ENCODE measurements around the gene RIN3. TPM values are rescaled to one million over a fixed set of nuclear protein-coding genes. Genes with fewer than 3 reads are reported as not detected.
A peak's percentile ranks its signal among the peaks of the same experiment; 100 is the strongest.
"Not testable (repeated sequence)": the region's sequence is repeated elsewhere in the genome, so short reads cannot be mapped to it uniquely, and the experiment has no call there.

The RIN3 gene
- total RNA-seq, 6 experiments from 2014 or later, result 10.7 to 20.4 (median 18.9) TPM

- WGBS (ENCODE audit: insufficient coverage, low coverage, low lambda C conversion rate, missing lambda C conversion rate), result 37% methylated on average over 5 of the region's 10 CpGs
- peak overlapping the region; percentile 19 to 67 (median 28) for H3K27ac ChIP-seq
- H3K4me3 ChIP-seq, result no peak overlapping the region
- H3K9me3 ChIP-seq, result no peaks in the 10 kb centered on the region
- TF ChIP-seq, protein P1, sequence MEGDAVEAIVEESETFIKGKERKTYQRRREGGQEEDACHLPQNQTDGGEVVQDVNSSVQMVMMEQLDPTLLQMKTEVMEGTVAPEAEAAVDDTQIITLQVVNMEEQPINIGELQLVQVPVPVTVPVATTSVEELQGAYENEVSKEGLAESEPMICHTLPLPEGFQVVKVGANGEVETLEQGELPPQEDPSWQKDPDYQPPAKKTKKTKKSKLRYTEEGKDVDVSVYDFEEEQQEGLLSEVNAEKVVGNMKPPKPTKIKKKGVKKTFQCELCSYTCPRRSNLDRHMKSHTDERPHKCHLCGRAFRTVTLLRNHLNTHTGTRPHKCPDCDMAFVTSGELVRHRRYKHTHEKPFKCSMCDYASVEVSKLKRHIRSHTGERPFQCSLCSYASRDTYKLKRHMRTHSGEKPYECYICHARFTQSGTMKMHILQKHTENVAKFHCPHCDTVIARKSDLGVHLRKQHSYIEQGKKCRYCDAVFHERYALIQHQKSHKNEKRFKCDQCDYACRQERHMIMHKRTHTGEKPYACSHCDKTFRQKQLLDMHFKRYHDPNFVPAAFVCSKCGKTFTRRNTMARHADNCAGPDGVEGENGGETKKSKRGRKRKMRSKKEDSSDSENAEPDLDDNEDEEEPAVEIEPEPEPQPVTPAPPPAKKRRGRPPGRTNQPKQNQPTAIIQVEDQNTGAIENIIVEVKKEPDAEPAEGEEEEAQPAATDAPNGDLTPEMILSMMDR (IDR thresholded peaks at IDR 0.05), result no peak
- no peak for TF ChIP-seq POLR2A (IDR thresholded peaks at IDR 0.05)
- ATAC-seq (peak; percentile 79 to 86 (median 83)), DNase-seq (peak; percentile 75 to 86 (median 84))
- peaks cover 0 to 32% (median 7%) of the 10 kb centered on the region in 4 donors for H3K4me1 ChIP-seq
- no peaks in the 10 kb centered on the region for H3K27me3 ChIP-seq
- H3K36me3 ChIP-seq, result no peaks in the 10 kb centered on the region
- intact Hi-C loops (cut with DNase I), result no loop called here
These were observed 19.0 kb downstream of the RIN3 start for GRCh38 chr14:92532490-92533163.

DNA sequence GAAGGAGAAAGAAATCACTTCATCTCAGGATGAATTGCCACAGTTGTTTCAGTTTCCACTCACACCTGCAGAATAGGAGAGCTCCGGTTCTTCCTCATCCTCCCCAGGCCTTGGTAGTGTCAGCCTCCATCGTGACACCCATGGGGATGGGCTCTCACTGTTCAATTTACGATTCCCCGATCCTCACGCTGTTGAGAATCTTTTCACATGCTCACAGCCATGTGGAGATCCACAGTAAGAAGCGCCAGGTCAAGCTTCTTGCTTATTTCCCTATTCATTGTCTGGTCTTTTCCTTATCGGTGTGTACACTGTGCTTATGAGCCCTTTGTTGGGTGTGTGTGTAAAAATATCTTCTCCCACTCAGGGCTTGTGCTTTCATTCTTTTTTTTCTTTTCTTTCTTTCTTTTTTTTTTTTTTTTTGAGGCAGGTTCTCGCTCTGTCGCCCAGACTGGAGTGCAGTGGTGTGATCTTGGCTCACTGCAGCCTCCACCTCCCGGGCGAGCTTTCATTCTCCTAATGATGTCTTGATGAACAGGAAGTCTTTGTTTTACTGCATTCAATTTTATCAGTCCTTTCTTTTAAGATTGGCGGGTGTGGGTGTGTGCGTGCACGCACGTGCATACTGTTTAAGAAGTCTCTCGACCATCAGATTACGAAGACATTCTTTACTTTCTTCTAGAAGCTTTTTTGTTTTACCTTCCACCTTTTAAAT is 21.5 kb downstream of the RIN3 start:
- 70% methylated on average over 15 of the region's 17 CpGs for WGBS (ENCODE audit: insufficient coverage, low coverage, low lambda C conversion rate, missing lambda C conversion rate)
- peaks cover 0 to 45% (median 20%) of the 10 kb centered on the region in 4 donors for H3K4me1 ChIP-seq
- H3K27me3 ChIP-seq, result no peaks in the 10 kb centered on the region
- H3K27ac ChIP-seq, result no peak overlapping the region
- no peaks in the 10 kb centered on the region for H3K9me3 ChIP-seq
- intact Hi-C loops (cut with DNase I), result no loop called here
- DNase-seq (no peak), ATAC-seq (no peak)
- H3K36me3 ChIP-seq, result no peaks in the 10 kb centered on the region
- TF ChIP-seq, protein P1 (IDR thresholded peaks at IDR 0.05), result no peak
- TF ChIP-seq POLR2A (IDR thresholded peaks at IDR 0.05), result no peak
- no peak overlapping the region for H3K4me3 ChIP-seq

DNA sequence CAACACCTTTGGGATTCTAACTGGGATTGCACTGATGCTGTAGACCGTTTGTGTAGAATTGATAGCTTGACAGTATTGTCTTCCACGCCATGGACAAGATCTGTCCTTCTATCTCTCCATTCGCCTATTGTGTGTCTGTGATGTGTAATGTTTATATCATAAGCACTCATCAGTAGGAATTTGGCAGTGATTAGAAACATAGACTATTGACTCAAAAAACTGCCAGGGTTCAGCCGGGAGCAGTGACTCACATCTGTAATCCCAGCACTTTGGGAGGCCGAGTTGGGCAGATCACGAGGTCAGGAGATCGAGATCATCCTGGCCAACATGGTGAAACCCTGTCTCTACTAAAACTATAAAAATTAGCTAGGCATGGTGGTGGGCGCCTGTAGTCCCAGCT is 22.6 kb downstream of the RIN3 start:
- DNase-seq; H3K4me3 ChIP-seq; intact Hi-C loops (cut with DNase I); H3K9me3 ChIP-seq; H3K36me3 ChIP-seq; H3K27me3 ChIP-seq: not testable (repeated sequence)
- 37% methylated on average over 7 of the region's 8 CpGs for WGBS (ENCODE audit: insufficient coverage, low coverage, low lambda C conversion rate, missing lambda C conversion rate)
- Histone ChIP-seq H3K4me1 (peaks cover 0 to 56% (median 23%) of the 10 kb centered on the region in 4 donors), H3K27ac (peak overlapping the region in 1 of 3 donors; percentile 8)
- peak in 1 of 4 donors; percentile 25 for ATAC-seq

- no peak for TF ChIP-seq POLR2A (IDR thresholded peaks at IDR 0.05)
- TF ChIP-seq, protein P1 (IDR thresholded peaks at IDR 0.05), result no peak
- H3K4me1 ChIP-seq, result peaks cover 0 to 40% (median 16%) of the 10 kb centered on the region in 4 donors
These were observed 24.9 kb downstream of the RIN3 start for GRCh38 chr14:92538412-92538985.

DNA sequence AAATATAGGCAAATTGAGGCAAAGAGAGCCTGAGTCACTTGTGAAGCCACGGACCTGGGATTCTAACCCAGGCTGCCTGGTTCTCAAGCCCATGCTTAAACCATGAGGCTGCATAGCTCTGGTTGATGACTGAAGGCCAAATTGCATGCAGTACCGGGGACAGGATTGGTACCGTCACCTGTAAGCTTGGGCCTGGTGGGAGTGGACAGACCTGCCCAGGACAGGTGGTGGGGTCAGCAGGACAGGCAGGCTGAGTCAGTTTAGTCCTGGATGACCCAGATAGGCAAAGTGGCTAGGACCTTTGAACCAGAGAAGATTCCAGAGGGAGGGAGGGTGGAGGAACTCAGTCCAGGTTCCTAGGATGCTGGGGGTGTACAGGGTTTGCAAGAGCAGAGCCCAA is 25.8 kb downstream of the RIN3 start:
- TF ChIP-seq POLR2A (IDR thresholded peaks at IDR 0.05), result no peak
- TF ChIP-seq, protein P1 (IDR thresholded peaks at IDR 0.05), result no peak
- H3K4me1 ChIP-seq, result peaks cover 0 to 40% (median 16%) of the 10 kb centered on the region in 4 donors
- no peaks in the 10 kb centered on the region for H3K36me3 ChIP-seq
- DNase-seq, result peak; percentile 54 to 84 (median 80)
- no peak overlapping the region for H3K4me3 ChIP-seq
- ATAC-seq, result peak; percentile 68 to 81 (median 75)
- intact Hi-C loops (cut with DNase I), result no loop called here
- no peaks in the 10 kb centered on the region for H3K9me3 ChIP-seq
- no peaks in the 10 kb centered on the region for H3K27me3 ChIP-seq
- H3K27ac ChIP-seq, result peak overlapping the region; percentile 73 to 88 (median 86)
- no CpG with 5 or more reads among the region's 3 CpGs for WGBS (ENCODE audit: insufficient coverage, low coverage, low lambda C conversion rate, missing lambda C conversion rate)

More at GRCh38 chr14:92538412-92538985, 24.9 kb downstream of the RIN3 start:
- intact Hi-C loops (cut with DNase I), result no loop called here
- H3K27me3 ChIP-seq, result no peaks in the 10 kb centered on the region
- H3K27ac ChIP-seq, result peak overlapping the region; percentile 61 to 88 (median 73)
- DNase-seq (no peak), ATAC-seq (peak; percentile 9 to 35 (median 26))
- 31% methylated on average over 6 of the region's 6 CpGs for WGBS (ENCODE audit: insufficient coverage, low coverage, low lambda C conversion rate, missing lambda C conversion rate)
- H3K9me3 ChIP-seq, result no peaks in the 10 kb centered on the region
- no peaks in the 10 kb centered on the region for H3K36me3 ChIP-seq
- no peak overlapping the region for H3K4me3 ChIP-seq
